Left kidney (tissue), 2 donors: ENCODE results near the gene KDM4B. TPM values are rescaled to one million over a fixed set of nuclear protein-coding genes. Genes with fewer than 3 reads are reported as not detected.
A peak's percentile ranks its signal among the peaks of the same experiment; 100 is the strongest.
"Not testable (repeated sequence)": the region's sequence is repeated elsewhere in the genome, so short reads cannot be mapped to it uniquely, and the experiment has no call there.

ENCODE experiments used
- DNase-seq: peaks from one replicate; pipeline ENCODE4 v3.0.0-alpha.2; 2013
- polyA plus RNA-seq: library from polyadenylated mRNA; unstranded; fragments of 120-200 nt; gene quantifications from one replicate; pipeline ENCODE4 v1.2.1, GENCODE V29; 2013; ENCODE audit not compliant: insufficient read length

Gene KDM4B
- polyA plus RNA-seq, 1 donor: 24.4 TPM

DNA sequence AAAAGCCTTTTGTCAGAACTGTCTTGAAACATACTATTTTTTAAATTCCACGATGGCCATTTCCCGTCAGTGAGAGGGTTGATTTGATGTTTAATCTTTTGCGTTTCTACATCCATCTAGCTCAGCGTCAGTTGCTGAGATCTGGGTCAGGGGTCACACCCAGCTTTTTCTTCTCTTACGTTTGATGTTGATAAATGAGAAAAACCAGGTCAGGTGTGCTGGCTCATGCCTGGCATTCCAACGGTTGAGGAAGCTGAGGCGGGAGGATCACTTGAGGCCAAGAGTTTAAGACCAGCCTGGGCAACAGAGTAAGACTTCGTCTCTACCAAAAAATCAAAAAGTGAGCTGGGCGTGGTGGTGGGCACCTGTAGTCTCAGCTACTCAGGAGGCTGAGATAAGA is 202.8 kb downstream of the KDM4B start:
- no peak for DNase-seq

DNA sequence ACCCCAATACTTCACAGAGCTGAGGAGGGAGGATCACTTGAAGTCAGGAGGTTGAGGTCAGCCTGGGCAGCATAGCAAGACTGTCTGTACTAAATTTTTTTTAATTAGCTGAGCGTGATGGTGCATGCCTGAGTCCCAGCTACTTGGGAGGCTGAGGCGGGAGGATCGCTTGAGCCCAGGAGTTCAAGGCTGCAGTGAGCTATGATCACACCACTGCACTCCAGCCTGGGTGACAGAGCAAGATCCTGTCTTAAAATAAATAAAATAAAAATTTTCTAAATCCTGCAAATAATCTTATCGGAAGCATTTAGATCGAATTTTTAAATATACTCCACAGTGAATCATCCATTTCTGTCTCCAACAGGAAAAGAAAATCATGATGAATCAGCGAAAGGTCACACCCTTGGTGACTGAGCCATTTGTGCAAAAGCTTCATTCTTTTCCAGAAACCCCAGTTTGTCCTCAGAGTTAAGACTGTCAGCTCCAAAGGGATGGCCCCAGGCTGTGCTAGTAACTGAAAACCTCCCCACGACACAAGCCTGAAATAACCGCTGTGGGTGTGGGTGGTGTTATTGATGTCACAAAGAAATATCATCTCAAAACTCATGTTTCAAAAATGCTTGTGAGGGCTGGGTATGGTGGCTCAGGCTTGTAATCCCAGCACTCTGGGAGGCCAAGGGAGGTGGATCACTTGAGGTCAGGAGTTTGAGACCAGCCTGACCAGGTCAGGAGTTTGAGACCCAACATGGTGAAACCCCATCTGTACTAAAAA is 204.1 kb downstream of the KDM4B start:
- DNase-seq: no peak

DNA sequence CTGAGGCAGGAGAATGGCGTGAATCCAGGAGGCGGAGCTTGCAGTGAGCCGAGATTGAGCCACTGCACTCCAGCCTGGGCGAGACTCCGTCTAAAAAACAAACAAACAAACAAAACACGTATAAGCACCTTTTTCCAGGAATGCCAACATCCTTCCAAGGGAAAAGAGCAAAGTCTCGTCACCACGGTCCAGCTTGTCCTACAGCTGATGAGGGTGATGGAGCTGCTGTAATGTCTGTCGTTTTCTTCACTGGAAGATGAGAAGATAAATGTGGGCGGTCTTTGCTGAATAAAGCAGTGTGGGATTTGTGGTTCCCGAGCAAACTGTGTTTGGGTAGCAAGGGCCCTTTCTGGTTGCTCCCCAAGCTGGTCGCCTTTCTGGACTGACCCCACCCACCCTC is 205.1 kb downstream of the KDM4B start:
- no peak for DNase-seq

DNA sequence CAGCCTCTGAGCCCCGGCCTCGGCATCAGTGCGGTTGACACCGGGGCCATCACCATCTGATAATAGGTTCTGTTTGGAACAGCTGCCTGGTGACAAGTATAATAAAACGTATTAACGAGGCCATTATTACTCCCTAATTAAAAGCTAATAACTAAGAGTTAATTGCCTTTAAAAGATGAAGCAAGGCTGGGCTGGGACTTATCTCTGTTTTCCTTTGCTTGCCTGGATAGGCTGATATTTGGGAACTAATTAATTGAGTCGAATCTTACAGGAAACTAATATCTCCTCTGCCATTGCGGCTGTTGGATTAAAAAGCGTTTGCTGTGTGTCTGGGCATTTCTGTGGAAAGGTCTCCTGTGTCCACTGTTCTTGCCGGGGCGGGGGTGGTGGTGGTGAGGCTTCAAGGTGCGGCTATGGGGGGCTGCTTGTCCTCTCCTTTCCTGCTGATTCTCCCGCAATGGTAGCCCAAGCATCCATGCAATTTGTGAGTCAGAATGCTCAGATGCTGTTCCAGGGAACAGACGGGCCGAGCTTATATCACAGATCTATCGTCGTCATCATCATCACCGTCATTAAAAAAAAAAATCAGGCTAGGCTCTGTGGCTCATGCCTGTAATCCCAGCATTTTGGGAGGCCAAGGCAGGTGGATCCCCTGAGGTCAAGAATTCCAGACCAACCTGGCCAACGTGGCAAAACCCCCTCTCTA is 209.0 kb downstream of the KDM4B start:
- no peak for DNase-seq

DNA sequence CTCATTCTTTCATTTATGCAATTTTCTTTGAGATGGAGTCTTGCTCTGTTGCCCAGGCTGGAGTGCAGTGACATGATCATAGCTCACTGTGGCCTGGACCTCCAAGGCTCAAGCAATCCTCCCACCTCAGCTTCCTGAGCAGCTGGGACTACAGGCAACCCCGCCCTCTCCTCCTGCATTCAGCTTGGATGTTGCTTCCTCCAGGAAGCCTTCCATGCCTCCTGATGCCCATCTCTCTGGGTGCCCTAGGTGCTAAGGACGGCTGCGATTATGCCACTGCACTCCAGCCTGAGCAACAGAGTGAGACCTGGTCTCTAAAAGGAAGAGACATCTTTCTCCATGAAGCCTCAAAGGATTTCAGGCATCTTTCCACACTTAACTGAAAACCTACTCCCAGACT is 209.9 kb downstream of the KDM4B start:
- DNase-seq: no peak

DNA sequence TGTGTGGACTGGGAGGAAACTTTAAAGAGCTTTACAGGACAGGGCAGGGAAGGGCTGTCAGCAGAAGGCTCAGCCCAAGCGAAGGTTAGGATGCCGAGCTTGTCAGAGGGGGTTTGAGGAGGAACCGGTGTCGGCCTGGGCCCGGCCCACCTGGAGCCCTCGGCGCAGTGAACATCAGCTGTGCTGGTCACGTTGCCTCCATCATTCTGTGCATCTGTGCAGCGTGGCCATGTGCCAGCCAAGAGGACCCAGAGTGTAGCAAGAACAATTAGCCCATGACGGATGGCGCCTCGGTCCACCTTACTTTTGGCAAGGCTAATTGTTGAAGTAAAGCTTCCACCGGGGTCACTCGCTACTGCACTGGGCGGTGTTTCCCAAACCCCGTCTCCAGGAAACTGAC is 210.3 kb downstream of the KDM4B start:
- no peak for DNase-seq

DNA sequence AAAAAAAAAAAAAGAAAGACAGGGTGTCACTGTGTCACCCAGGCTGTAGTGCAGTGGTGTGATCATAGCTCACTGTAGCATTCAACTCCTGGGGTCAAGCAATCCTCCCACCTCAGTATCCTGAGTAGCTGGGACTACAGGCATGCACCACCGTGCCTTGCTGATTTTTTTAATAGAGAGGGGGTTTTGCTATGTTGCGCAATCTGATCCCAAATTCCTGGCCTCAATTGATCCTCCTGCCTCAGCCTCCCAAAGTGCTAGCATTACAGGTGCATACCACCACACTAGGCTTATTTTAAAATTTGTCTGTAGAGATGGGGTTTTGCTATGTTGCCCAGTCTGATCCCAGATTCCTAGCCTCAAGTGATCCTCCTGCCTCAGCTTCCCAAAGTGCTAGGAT is 212.4 kb downstream of the KDM4B start:
- no peak for DNase-seq

DNA sequence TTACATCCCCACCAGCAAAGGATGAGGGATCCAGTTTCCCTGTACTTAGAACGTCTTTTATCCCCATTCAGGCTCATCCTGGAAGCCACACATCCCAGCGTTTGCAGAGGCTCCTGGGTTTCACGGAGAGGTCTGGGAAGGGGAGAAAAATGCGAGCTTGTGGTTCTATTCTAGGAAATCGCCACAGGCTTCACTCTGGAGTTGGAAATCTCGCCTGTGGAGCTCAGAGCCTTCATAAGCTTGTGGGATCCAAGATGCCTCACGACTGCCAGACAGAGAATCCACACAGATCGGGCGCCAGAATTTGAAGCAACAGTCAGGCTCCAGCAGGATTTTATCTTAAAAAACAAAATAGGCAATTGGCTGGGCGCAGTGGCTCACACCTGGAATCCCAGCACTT is 213.8 kb downstream of the KDM4B start:
- DNase-seq: no peak

DNA sequence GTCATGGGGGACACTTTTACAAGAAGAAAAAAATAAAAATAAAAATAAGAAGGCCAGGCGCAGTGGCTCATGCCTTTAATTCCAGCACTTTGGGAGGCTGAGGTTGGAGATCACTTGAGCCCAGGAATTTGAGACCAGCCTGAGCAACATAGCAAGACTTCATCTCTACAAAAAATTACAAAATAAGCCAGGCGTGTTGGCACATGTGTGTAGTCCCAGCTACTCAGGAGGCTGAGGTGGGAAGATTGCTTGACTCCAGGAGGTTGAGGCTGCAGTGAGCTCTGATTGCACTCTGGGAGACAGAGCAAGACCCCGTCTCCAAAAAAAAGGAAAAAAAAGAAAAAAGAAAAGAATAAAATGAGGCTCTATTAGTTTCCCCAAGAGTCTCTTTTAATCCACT is 214.7 kb downstream of the KDM4B start:
- DNase-seq: no peak

DNA sequence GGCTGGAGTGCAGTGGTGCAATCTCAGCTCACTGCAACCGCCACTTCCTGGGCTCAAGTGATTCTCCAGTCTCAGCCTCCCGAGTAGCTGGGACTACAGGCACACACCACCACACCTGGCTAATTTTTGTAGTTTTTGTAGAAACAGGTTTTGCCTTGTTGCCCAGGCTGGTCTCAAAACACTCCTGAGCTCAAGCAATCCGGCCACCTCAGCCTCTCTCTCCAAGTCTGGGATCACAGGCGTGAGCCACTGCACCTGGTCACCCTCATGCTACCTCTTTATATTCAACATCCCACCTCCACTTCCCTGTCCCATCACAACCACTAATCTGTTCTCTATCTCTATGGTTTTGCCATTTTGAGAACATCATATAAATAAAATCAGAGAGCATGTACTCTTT is 216.0 kb downstream of the KDM4B start:
- DNase-seq: no peak

DNA sequence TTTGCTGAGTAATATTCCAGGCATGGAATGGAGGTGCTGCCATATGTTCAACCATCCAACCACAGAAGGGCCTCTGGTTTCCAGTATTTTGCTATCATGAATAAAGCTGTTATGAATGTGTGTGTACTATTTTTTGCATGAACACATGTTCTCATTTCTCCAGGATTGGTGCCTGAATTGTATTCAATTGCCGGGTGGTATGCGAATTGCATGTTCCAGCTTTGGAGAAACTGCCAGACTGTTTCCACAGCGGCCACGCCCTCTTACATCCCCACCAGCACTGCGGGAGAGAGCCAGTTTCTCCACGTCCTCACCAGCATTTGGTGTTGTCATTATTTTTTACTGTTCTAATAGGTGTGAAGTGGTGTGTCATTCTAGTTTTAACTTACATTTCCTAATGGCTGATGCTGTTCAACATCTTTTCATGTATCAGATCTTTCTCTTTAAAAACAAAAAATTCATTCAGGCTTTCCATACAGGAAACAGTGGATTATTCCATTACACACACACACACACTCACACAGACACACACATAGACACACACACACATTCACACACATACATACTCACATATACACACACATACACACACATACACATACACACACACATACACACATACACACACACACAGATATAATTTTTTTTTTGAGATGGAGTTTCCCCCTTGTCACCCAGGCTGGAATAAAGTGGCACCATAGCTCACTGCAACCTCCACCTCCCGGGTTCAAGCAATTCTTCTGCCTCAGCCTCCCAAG is 217.6 kb downstream of the KDM4B start:
- DNase-seq: no peak

DNA sequence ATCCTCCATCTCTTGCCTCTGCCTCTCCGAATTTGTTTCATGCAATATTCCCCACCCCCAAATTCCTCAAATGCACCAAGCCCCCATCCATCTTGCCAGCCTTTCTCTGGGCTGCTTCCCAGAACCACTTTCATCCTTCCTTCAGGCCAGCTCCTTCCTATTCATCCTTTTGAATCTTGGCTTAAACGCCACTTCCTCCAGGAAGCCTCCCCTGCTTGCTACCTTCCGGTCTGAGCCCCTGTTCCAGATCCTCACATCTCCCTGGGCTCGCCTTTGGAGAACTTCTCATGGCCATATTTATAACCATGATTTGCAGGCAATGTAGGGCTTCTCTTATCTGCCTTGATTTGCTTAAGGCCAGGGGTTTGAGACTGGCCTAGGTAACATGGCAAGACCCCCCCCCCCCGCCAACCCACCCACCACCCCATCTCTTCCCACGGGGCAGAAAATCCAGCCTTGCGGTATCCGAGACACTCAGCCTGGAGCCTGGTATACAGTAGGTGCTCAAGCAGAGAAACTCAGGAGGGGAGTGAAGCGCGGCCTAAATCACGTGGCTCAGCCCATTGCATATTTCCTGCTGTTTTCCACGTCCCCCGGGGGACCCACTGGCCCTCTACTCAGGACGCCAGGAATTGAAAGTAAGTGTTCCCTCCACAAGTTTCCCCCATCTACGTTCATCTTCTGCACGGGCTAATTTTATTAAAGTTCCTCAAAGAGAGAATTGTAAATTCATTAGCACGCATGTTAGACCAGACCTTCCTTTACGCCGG is 219.8 kb downstream of the KDM4B start:
- DNase-seq: no peak

DNA sequence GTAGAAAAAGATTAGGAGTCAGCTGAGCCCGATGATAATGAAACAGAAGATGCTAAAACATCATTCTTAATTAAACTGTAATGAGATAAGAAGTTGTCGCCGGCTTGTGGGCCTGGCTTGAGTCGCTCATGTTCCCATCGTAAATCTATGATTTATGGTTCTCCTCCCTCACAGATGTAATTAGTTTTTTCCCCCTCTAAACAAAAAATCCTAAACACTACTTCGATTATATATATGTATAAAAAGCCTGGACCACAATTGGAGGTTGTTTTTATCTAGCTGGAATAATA is 220.3 kb downstream of the KDM4B start:
- DNase-seq: peak; percentile 31

DNA sequence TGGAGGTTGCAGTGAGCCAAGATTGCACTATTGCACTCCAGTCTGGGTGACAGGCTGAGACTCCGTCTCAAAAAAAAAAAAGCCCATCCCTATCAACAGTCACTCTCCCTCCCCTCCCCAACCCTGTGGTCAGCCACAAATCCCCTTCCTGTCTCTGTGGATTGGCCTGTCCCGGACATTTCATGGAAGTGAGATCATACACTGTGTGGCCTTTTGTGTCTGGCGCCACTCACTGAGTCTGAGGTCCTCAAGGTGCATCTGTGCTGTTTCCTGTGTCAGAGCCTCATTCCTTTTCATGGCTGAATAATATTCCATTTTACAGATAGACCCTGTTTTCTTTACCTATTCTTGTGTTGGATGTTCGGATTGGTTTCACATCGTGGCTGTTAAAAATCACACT is 222.2 kb downstream of the KDM4B start:
- DNase-seq: no peak

DNA sequence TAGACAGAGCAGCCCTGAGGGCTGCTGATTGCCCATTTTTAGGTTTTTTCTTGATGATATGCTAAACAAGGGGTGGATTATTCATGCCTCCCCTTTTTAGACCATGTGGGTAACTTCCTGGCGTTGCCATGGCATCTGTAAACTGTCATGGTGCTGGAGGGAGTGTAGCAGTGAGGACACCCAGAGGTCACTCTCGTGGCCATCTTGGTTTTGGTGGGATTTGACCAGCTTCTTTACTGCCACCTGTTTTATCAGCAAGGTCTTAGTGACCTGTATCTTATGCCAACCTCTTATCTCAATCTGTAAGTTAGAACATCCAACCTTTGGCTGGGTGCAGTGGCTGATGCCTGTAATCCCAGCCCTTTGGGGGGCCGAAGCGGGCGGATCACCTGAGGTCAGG is 223.7 kb downstream of the KDM4B start:
- DNase-seq: no peak

DNA sequence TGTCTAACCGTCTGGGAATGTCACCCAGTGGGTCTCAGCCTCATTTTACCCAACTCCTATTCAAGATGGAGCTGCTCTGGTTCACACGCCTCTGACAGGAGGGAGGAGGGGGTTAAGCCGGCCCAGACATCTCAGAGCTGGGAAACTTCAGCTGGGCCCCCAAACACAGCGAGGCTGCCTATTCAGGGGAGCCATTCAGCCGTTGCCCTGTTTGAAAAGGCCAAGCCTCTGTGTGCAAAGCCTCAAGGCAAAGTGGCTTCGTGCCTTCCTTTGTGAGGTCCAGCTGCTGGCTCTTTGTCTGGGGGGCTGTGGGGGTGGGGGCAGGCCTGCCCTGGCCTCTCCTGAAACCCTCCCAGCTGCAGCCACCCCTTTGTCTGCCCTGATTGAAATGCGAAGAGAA is 224.3 kb downstream of the KDM4B start:
- no peak for DNase-seq

DNA sequence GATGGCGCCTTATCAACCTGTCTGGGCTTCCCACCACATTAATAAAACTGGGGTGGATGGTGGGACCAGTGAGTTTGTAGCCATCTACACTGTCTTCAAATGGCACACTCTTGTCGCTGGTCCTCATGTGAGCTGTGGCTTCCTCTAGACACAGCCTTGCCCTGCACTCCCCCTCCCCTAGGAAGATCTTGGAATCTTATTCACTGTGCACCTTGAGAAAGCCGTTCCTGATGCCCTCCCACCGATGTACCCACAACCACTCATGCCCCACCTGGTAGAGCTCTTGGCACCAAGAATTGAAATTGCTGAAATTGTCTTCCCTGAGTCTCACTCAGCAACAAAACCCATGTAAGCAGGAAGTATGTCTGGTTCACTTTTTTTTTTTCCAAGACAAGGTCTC is 225.7 kb downstream of the KDM4B start:
- no peak for DNase-seq

DNA sequence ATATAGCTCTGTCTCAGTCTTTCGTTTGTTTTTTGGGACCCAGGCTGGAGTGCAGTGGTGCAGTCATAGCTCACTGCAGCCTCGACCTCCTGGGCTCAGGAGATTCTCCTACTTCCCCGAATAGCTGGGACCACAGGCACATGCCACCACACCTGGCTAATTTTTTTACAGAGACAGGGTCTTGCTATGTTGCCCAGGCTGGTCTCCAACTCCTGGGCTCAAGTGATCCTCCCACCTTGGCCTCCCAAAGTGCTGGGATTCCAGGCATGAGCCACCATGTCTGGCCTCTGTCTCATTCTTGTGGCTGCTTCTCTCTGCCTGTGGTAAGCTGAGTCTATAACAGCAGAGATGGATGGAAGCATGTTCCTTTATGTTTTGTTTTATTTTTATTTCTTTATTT is 226.7 kb downstream of the KDM4B start:
- not testable (repeated sequence) for DNase-seq

DNA sequence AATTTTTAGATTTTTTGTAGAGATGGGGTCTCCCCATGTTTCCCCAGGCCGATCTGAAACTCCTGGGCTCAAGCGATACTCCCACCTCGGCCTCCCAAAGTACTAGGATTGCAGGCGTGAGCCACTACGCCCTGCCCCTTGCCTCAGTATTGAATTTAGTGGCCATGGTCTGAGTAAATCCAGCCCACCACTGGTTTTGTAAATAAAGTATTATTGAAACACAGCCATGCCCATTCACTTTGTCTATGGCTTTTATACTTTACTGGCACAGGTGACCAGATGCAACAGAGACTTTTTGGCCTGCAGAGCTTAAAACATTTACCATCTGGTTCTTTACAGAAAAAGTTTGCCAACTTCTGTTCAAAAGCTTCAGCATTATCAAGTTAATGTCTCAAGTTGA is 227.9 kb downstream of the KDM4B start:
- DNase-seq: no peak

DNA sequence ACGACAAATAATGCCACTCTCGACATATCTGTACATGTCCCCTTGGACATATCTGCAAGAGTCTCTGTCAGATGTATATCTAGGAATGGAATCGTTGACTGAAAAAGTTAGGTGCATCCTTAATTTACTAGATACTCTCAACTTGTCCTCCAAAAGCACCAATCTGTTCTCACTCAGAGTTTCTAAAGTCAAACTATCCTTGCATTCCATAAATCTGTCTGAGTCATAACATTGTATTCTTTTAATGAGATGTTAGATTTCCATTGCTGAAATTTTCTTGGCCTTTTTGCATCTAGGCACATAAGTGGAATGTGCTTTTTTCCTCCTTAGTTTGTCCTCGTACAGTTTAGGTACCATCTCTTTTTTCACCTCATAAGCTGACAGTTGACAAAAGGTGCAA is 231.9 kb downstream of the KDM4B start:
- no peak for DNase-seq

DNA sequence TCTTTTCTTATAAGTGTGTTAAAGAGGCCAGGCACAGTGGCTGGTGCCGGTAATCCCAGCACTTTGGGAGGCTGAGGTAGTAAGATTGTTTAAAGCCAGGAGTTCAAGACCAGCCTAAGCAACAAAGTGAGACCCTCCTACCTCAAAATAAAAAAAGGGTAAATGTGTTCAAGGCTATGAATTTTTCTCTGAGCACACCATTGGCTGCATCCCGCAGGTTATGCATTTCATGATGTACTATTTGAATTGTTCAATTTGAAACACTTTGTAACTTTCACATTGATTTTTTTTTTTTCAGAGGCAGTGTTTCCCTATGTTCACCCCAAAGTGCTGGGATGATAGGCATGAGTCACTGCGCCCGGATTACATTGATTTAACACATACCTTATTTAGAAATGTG is 233.6 kb downstream of the KDM4B start:
- no peak for DNase-seq
